TTC549 (cell line): ENCODE results near the gene SLCO4A1.

ENCODE experiments used
- FAIRE-seq: peaks from 2 replicates; lab custom pipeline; 2012; peaks lifted over from hg19 to GRCh38; lab: Jason Lieb, UNC

The SLCO4A1 gene

GRCh38 chr20:62686869-62687830 lies 44.8 kb downstream of the SLCO4A1 start:
- no peak for FAIRE-seq

- FAIRE-seq = no peak
Measured at GRCh38 chr20:62688083-62688482, 45.8 kb downstream of the SLCO4A1 start.

- no peak for FAIRE-seq
Measured at GRCh38 chr20:62688855-62689460, 46.7 kb downstream of the SLCO4A1 start.

GRCh38 chr20:62689861-62690260 lies 47.6 kb downstream of the SLCO4A1 start:
- no peak for FAIRE-seq

- FAIRE-seq = no peak
Measured at GRCh38 chr20:62690261-62690820, 48.0 kb downstream of the SLCO4A1 start.

- FAIRE-seq = no peak
Measured at GRCh38 chr20:62691487-62691886, 49.2 kb downstream of the SLCO4A1 start.

GRCh38 chr20:62692176-62692575 lies 49.9 kb downstream of the SLCO4A1 start:
- FAIRE-seq = no peak

GRCh38 chr20:62692801-62693523 lies 50.7 kb downstream of the SLCO4A1 start:
- FAIRE-seq = no peak

GRCh38 chr20:62693524-62693922 lies 51.2 kb downstream of the SLCO4A1 start:
- no peak for FAIRE-seq

- FAIRE-seq = no peak
Measured at GRCh38 chr20:62694106-62694505, 51.8 kb downstream of the SLCO4A1 start.

- no peak for FAIRE-seq
Measured at GRCh38 chr20:62694868-62695267, 52.6 kb downstream of the SLCO4A1 start.

GRCh38 chr20:62695448-62696414 lies 53.4 kb downstream of the SLCO4A1 start:
- no peak for FAIRE-seq

- FAIRE-seq = no peak
Measured at GRCh38 chr20:62696434-62696957, 54.2 kb downstream of the SLCO4A1 start.

- no peak for FAIRE-seq
Measured at GRCh38 chr20:62696989-62697388, 54.7 kb downstream of the SLCO4A1 start.

- FAIRE-seq = no peak
Measured at GRCh38 chr20:62697468-62697912, 55.2 kb downstream of the SLCO4A1 start.

- FAIRE-seq = no peak
Measured at GRCh38 chr20:62698231-62698630, 55.9 kb downstream of the SLCO4A1 start.

- no peak for FAIRE-seq
Measured at GRCh38 chr20:62699296-62699695, 57.0 kb downstream of the SLCO4A1 start.

GRCh38 chr20:62699741-62700140 lies 57.4 kb downstream of the SLCO4A1 start:
- FAIRE-seq = no peak

GRCh38 chr20:62700261-62700930 lies 58.1 kb downstream of the SLCO4A1 start:
- no peak for FAIRE-seq
